NCI-H345 treated with DMSO at 0.1 percent for 48 hours (cell line): Measurements from ENCODE around the gene CYFIP1.

ENCODE experiments used
- DNase-seq: peaks from one replicate; lab custom pipeline; 2025; ENCODE audit not compliant: unreplicated experiment; lab: John Stamatoyannopoulos, UW

CYFIP1 gene

DNA sequence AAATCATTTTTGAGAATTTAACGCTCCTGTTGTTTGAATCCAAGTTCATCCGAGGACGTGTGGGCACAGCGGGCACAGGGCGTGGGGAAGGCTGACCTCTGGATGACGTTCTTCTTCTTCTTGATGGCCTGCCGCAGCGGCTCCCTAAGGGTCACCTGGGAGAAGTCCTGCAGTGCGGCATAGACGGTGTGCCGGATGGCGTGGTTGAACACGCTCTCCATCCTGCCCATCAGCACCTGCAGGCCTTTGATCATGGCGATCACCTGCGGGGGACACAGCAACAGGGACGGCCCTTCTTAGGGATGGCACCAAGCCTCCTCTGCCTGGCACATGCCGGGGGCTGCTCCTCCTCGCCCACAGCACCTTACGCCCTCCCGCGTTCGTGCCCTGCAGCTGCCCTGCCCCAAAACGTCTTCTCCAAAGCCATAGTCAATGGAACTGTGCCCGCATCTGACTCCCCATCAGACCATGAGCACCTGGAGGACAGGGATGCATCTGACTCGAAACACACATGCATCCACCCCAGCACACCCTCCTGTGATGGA, 61.5 kb downstream of the CYFIP1 start:
- no peak for DNase-seq

DNA sequence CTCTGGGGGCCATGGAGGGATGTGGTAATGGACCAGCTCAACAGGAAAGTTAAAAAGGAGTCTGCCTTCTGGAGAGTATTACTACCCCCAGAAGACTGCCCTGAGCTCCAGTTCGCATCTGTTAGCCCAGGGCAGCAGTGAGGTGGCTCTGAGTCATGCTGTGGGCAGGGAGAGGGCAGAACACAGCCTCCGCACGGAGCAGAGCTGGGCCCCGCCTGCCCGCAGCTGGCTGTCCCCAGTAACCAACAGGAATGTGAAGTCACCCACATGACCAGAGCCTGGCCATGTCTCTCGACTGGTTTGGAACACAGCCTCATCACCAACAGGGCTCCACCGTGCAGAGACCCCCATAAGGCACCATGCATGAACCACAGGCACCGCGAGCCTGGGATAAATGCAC, 62.1 kb downstream of the CYFIP1 start:
- DNase-seq, result no peak

DNA sequence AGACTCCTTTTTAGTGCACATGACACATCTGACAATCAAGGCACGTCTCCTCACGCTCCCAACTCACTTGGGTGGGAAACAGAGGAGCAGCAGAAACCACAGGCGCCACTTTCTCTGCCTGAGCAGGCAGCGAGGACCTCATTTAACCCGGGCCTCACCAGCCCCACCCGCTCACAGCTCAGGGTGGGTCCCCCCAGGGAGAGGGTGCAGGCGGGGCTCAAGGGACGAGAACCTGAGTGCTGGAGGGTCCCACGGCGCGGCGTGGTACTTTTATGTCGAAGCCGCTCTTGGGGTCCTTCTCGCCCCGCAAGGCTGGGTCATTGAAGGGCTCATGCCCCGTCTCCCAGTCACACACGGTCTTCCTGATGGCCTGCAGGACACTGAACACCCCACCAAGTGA, 62.6 kb downstream of the CYFIP1 start:
- DNase-seq, result no peak

DNA sequence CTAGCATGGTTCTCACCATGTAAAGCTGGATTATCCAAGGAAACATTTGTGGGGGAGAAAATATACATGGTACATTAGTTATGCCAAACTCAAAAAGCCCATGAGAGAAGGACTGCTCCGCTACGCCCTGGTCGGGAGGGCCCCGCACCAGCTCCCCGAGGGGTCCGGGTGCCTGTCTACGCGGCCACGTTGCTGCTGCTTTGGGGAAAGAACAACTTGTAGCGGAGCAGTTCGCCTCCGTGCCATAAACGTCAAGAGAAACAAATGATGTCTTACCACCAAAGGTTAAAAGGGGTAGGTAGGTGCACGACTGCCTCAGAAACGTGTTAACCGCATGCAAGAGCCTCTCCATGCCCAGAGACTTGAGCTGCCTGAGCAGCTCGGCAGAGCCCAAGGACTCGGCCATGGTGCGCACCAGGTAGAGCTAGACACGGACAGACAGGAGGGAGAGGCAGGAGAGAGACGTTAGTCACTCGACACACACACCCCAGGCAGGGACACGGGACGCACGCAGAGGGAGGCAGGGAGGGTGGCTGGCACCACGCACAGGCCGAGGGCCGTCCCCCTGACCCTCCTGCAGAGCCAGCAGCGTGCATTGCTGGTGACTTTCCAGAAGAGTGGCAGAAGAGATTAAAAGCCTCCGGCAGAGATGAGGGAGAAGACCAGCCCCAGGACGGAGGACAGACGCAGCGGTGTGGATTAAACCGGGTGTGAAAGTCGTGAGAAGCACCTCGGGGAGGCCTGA, 63.4 kb downstream of the CYFIP1 start:
- DNase-seq, result no peak

DNA sequence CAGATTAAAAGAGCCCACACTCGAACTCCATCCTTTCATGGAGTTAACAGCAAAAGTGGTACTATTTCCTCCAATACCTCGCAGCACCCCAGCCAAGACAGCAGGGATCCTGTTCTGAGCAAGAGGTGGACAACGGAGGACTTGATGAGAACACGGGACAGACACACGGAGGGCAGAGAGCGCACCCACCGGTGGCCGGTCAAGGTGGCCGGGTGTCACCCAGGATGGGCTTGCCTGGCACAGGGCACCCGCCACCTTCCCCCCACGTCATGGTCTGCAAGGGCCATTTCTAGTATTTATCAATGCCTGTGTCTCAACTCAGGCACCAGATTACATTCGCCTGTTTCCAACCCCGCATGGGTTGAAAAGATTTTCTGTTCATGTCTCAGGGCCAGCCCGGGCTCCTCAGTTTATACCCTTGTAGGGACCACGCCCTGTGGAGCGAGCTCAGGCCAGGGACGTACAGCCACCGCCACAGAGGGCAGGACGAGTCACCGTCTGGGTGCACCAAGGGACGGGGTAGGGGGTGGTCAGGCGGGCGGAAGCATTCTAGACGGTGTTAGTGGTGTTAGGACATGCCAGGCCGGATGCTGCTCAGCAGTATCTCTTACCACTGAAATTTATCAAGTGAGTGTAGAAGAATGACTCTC, 64.2 kb downstream of the CYFIP1 start:
- DNase-seq, result no peak

DNA sequence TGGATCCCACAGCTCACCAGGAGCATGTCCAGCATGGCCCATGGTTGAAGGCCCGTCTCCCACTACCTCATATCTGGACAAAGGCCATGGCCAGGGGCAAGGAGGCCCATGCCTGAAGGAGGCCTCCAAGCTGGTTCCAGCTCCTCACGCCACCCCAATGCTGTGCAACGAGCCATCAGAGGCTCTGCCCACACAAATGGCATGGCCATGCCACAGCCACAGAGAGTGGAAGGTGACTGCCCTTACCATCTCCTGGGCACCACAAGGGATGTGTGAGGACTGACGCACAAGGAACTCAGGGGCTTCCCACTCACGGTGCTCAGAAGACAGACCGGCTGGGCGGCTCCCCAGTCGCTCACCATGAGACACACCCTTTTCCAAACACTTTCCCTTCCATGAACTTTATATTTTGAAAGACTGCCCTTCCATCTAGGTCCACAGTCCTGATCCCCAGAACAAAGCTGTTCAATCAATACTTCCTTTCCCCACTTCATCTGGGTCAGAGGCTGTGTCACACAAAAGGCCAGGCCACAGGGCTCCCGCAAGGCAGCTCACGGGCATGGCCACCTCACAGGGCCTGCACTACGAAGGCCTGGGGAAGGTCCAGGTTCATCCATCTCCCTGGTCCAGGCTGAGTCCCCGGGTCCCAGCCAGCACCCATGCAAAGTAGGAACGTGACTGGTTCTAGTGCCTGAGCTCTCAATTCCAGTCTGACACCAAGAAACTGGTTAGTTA, 66.4 kb downstream of the CYFIP1 start:
- no peak for DNase-seq

DNA sequence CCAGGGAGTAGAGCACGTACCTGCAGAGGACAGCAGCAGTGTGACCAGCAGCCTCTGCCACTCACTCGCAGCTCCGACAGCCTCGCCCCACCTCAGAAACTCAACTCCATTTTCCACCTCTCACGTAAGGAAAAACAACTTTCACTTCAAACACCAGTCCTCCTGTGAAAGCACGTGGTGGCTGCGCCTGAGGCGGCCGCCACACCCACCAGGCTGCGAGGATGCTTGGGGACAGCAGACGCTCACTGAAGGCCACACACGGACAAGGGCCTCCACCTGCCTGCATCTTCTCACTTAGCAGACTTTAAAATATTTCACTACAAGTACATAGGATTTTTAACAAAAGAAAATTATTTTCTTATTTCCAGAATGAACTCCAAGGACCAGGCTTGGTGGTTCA, 67.9 kb downstream of the CYFIP1 start:
- no peak for DNase-seq

DNA sequence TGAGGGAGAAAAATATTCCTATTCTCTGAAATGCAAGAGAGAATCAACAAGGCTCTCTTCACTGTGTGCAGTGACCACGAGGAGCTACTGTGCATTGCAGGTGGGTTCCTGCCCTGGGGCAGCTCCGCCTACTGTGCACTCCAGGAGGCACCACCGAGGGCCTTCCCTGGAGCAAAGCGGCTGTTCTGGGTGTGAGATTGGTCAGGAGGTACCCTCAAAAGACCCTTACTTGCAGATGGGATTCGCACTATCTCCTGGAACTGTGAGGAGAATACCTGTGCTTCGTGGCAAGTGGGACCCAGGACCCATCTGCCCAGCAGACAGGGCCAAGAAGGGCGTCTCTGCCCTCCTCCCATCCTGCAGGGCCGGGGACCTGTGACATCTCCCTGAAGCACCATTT, 68.9 kb downstream of the CYFIP1 start:
- no peak for DNase-seq

DNA sequence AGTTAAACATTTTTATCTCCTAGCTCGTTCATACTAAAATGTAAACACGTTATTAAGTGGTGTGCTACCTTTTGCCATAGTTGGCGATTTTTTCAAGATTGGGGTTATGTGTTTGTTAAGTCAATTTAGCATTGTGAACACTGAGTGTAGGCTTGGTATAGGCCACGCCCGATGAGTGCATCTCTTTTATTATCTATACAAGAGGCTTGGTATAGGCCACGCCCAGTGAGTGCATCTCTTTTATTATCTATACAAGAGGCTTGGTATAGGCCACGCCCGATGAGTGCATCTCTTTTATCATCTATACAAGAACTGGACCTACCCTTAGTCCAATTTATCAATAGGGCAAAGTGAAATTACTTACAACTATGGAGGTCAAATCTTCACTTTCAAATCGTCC, 71.3 kb downstream of the CYFIP1 start:
- no peak for DNase-seq

DNA sequence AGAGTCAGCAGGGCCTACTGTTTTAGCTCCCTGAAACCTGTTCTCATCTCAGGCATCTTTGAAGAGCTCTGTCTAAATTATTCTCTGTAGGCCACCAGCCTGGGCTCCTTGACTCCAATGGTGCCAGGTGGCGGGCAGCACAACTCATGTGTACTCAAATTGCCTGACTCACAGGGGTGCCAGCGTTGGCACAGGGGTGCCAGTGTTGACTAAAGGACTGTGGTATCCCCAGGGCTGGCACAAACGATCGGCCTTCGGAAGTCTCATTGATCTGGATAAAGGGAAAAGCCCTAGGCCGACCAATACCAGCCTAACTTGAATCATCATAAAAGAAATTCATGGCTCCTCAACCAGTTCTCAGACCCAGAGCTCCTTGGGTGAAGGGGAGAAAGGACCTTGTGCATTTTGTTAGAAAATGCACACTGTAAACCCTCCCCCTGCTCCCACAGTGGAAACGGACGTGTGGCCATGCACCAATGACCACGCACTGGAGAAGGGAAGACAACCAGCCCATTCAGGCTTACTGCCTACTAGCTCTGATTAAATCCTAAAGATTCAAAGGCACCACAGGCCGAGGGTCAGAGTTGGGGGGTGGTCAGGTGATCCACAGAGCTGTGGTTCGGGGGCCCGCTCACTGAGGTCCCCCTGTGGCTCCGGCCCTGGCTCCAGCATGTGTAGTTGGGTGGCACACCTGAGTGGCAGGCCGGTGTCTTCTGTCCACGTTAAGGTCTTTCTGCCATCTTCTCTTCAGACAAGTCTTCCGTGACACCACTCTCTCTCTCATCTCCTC, 72.8 kb downstream of the CYFIP1 start:
- DNase-seq, result no peak

DNA sequence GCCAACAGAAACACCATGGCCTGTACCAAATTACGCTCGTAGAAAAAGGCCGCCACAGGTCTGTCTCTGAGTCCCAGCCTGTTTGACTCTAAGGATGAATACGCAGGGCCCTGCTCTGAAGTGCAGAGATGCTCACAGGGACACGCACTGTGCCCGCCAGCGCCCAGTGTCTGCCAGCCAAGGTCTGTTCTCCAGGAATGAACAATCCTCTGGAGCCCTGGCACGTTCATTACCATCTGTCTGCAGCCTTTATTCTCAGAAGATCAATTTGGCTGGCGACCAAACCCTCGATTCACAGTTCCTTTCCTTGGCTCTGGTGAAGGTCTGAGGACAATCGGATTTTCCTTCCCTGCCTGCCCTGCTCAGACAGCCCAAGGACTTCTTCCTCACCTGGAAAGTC, 75.4 kb downstream of the CYFIP1 start:
- DNase-seq, result peak; percentile 18

DNA sequence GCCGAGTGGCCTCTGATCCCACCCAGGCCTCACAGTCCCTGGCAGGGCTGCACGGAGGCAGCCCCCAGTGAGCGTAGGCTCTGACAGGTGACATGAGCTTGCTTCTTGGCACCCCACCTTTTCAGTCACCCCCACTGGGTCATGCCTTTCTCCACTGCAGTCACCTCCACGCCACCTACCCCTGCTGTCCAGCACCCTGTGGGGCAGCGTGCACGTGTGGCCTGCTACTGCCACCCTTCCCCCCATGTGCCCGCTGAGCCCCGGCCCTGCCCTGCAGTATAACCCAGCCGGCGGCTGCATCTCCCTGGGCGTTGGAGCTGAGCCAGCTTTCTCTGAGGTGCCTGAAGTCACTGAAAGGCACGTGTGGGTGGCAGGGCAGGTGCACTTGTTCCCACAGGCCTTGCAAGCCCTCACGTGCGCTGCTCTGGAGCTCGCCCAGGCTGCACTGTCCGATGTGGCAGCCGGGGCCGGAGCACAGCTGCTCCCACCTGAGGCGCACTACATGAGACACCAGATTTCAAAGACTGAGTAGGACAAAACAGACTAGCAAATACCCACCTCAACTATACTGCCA, 76.1 kb downstream of the CYFIP1 start:
- DNase-seq, result peak; percentile 66

DNA sequence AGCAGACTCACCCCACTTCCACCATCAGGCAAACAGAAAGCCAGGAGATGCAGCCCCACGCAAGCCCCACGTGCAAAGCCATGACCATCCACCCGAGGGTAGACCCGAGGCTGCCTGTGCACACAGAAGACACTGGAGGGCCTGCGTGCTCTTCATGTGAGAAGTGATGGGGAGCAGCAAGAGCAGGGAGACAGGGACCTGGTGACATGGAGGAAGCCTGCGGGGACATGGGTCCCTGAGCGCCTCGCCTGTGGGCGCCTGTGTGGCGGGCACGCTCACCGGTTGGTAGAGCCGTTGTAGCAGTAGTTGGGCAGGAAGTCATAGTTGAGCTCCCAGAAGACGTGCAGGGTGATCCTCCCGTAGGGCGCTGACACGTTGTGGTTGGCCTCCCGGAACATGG, 76.7 kb downstream of the CYFIP1 start:
- no peak for DNase-seq

DNA sequence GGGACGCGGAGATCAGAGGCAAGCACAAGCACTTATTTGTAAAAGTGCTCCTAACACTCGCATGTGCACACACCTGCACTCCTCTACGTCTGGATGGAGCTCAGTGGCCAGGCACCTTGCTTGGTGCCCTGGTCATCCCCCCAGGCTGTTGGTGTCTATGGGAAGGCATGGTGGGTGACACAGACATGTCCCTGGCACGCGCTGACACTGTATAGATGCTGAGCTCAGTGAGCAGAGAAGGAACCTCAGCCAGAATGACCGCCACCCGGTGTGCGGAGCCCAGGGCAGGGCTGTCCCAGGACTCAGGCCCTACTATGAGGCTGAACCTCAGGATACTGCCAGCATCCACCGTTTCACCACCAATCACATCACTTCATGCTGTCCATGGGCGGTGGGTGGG, 77.2 kb downstream of the CYFIP1 start:
- no peak for DNase-seq

DNA sequence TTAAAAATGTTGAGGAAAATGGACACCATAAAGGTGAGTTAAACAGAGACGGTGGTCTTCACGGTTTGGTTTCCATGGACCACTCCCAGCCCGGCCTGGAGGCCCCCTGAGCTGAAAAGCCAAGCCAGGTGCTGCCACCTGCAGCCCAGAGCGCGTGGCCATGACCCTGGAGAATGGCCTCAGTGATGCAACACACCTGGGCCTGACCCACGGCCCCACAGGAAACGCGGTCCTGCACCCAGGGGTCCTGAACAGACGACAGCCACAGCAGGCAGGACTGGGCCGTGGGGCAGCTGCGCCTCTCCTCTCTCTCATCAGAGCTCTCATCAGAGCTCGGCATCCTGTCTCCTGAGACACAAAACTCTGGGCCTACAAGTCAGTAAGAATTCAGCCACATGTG, 77.6 kb downstream of the CYFIP1 start:
- DNase-seq, result no peak

DNA sequence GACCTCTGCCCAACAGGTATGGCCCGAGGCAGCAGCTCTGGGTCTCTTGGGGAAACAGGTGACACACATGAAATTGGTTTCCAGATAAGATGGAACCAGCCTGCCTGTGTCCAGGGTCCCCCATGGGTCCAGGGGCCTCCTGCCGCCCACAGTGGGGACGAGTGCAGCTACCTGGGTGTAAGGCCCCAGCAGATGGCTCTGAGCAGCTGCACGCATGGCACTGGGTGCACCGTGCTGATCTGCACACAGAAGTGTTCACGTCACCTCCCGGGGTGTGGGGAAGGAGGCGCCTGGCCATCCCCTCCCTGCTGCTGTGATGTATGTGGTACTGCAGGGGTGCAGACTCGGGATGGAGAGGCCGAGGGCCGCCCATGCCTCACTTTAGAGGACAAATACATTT, 78.1 kb downstream of the CYFIP1 start:
- DNase-seq, result no peak

DNA sequence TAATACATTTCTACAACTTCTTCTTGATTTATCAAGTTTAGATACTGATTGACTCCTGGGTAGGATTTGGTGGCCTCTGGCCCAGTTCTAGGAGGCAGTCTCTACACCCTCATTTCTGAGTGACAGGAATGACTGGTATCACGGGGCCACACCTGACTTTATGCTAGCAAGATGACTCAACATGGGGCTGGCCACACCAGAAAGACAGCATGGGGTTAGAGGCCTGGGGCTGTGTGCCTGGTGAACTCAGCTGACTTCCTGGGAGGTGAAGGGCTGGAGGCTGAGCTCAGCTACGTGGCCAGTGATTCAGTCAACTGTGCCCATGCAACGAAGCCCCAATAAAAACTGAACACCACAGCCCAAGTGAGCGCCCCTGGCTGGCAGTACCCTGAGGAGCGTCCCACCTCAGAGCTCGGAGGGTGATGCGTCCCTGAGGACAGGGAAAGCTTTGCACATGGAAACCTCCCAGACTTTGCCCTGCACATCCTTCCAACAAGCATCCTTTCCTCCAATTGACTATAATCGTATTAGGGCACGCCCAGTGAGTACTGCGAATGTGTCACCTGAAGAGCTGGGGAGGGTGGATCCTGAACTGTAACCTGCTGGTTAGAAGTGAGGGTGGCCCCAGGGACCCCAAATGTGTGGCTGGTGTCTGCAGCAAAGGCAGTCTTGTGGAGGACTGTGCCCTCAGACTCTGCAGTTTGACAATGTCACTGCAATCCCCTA, 84.5 kb downstream of the CYFIP1 start:
- DNase-seq, result no peak

DNA sequence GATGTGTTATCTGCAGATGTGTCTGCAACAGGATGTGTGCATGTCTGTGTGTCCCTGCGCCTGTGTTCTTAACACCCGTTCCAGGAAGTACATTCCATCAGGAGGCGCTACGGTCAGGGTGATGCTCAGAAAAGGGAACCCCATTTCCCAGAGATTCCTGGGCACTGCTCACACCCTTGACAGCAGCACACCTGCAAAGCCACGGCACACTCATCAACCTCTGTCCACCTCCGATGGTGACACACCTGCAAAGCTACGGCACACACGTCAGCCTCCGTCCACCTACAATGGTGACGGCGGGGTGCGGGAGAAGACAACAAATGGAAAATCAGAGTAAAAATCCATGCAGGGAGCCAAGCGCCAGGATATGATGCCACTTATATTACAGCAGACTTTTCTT, 86.3 kb downstream of the CYFIP1 start:
- no peak for DNase-seq

DNA sequence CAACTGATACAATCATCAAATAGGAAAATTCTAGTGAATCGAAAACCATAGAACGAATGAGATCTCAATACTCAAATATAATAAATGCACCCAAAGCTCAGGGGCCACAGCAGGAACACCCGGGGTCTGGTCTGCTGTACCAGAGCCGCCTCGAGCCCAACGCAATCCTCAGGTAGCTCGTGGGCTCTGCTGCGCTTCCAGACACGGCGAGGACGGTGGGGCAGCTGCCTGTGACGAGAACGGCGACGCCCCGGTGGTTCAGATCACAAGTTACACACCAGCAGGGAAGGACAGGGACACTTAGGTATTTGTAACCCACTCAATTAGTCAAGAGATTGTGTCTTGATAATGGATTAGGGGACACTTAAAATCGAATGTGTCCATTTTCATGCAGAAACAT, 87.1 kb downstream of the CYFIP1 start:
- no peak for DNase-seq

DNA sequence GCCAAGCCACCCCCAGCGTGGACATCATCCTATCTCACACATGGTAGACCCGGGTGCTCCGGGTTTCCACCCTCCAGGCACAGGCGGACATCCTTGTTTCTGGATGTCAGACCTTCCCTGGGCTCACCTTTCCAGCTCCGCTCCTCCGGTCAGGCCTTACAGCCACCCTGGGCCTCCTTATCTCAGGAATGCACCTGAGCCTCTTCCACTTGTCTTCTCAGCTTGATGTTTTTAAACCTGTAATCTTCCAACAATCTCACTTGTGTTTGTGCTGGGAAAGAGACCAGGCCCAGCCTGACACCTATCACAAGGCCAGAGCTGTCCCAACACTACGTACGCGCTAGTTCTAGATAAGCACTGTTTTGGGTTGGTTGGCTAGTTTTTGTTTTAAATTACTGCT, 87.8 kb downstream of the CYFIP1 start:
- no peak for DNase-seq
